IPS-18c (cell line): ENCODE data around the gene CDK5R2.

Experiments
- H3K4me3 ChIP-seq: 2 replicates; pipeline ENCODE4 v1.7.0; 2013; ENCODE audit warnings: low read depth, mild to moderate bottlenecking, low read length, moderate library complexity; ENCODE audit not compliant: insufficient read depth
- H3K9me3 ChIP-seq: one replicate; pipeline ENCODE4 v1.6.1; 2013; ENCODE audit warnings: mild to moderate bottlenecking, low read length, moderate library complexity; ENCODE audit not compliant: control insufficient read depth, insufficient read depth

The CDK5R2 gene

DNA sequence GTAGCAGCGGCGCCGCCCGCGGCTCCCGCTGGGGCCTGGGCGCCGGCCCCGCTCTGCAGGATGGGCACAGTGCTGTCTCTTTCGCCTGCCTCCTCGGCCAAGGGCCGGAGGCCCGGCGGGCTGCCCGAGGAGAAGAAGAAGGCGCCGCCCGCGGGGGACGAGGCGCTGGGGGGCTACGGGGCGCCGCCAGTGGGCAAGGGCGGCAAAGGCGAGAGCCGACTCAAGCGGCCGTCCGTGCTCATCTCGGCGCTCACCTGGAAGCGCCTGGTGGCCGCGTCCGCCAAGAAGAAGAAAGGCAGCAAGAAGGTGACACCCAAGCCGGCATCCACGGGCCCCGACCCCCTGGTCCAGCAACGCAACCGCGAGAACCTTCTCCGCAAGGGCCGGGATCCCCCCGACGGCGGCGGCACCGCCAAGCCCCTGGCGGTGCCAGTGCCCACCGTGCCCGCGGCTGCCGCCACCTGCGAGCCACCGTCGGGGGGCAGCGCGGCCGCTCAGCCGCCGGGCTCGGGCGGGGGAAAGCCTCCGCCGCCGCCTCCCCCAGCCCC lies 369 bp downstream of the CDK5R2 start:
- peak overlapping the region; percentile 50 for H3K4me3 ChIP-seq
- peaks cover 2% of the 10 kb centered on the region for H3K9me3 ChIP-seq

DNA sequence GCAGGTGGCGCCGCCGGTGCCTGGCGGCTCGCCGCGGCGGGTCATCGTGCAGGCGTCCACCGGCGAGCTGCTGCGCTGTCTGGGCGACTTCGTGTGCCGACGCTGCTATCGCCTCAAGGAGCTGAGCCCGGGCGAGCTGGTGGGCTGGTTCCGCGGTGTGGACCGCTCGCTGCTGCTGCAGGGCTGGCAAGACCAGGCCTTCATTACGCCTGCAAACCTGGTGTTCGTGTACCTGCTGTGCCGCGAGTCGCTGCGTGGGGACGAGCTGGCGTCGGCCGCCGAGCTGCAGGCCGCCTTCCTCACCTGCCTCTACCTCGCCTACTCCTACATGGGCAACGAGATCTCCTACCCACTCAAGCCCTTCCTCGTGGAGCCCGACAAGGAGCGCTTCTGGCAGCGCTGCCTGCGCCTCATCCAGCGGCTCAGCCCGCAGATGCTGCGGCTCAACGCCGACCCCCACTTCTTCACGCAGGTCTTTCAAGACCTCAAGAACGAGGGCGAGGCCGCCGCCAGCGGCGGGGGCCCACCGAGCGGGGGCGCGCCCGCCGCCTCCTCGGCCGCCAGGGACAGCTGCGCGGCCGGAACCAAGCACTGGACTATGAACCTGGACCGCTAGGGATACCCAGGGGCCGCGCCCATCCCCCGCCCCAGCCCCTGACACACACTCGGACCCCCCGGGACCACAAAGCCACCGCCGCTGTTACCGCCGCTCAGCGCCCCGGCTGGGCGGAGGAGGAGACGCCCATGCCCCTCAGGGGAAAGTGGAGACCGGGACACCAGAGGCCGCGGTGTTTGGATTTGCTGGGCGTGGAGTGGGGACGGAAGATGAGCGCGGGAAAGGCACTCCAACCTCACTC lies 1.1 kb downstream of the CDK5R2 start:
- Histone ChIP-seq H3K4me3 (peak overlapping the region; percentile 28; the same call in 1 of the 2 replicates), H3K9me3 (peaks cover 2% of the 10 kb centered on the region)

DNA sequence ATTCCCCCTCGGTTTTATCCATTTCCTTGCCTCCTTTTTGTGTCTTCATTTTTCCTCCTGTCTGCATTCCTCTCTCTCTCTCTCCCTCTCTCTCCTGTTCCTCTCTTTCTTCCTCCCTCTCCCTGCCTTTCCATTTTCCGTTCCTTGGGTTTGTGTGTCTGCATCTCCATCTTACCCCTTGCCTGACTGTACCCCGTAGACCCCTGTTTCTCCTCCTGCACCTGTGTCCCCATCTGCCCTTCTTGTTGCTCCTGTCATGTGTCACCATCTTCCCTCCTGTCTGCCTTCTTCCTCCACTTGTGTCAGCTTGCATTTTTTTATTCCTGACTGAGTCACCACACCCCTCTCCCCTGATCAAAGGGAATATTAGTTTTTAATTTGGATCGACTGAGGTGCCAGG lies 1.8 kb downstream of the CDK5R2 start:
- H3K9me3 ChIP-seq, result peaks cover 2% of the 10 kb centered on the region
- peak overlapping the region; percentile 28 for H3K4me3 ChIP-seq

DNA sequence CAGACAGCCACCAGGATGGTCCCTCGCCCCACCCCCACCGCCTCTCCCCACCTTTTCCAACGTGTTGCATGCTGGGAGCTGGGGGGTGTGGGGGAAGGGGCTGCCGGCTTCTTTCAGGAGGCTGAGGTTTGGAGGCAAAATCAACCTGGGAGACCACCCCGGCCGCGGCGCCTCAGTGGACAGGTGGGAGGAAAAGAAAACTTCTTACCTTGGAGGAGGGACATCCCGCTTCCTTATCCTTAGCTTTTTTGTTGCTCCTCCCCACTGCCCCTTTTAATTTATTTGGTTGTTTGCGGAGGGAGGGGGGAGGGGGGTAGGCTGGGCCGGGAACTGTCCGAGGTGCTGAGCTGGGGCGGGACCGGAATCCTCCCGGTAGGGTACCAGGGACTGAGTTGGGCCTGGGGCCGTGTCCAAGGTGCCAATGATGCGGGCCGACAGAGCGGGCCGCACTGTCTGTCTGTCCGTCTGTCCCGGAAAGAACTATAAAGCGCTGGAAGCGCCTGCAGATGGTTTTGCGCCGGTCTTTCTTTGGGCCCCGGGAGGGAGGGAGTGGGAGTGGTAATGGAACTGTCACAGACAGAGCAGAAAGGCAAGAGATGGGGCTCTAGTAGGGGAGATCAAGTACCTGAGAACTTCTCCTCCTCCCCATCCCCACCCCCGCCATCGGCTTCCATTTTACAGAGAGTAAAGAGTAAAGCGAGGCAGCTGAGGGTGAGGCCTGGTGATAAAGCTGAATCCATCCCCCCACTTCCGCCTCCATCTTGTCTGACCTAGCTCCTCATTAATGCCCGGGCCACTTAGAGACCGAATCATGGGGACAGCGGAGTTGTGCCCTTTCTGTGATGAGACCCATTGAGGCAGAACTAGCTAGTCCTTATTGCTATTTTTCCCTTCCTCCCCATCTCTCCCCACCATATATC lies 2.4 kb downstream of the CDK5R2 start:
- H3K4me3 ChIP-seq, result peak overlapping the region; percentile 38

DNA sequence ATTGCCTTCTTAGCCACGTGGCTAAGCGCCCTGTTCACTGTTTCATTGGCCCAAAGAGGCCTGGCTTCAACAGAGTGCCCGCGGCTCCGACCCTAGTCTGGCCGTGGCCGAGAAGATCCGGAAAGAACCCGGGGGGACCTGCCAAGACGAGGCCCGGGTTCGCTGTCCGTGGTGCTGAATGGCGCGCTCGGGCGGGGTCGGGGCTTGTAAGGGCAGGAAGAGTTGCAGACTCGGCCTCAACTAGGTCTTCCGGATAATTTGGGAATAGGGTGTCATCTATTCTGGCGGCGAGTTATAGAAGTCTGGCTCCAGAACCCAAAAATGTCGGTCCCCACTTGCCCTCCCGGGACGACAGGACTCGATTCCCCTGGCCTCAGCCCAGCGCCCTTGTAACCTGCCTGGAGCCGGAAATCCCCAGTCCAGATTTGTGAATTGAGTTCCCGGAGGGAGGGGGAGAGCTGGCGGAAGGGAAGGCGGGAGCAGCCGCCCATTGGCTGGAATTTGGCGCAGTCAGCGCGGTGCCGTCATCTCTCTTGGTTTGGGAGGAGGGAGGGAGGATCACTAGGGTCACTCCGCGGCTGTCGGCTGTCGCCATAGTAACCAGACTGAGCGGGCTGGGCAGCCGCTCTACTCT lies 3.5 kb downstream of the CDK5R2 start:
- Histone ChIP-seq H3K9me3 (peaks cover 2% of the 10 kb centered on the region), H3K4me3 (peak overlapping the region; percentile 70)

More for the DNA sequence above, 2.4 kb downstream of the CDK5R2 start:
- H3K9me3 ChIP-seq, result peaks cover 2% of the 10 kb centered on the region

DNA sequence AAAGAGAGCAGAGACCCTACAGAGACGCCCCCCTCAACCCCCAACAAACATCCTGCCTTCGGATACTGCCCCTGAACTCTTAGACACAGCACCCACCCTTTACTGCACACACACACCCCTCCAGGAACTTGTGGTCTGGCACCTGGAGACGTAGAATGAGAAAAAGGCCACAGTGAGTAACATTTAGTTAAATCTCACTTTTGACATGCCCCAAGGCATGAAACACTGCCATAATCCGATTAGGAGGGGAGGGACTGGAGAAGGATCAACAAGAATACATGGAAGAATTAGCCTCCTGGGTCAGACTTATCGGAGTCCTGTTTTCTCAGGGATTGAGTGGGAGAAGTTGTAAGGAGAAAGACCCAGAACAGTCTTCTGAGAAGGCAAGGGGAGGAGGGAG lies 4.1 kb downstream of the CDK5R2 start:
- H3K9me3 ChIP-seq, result peaks cover under 1% of the 10 kb centered on the region
- H3K4me3 ChIP-seq, result 0 out of 2 replicates have a peak overlapping the region, but pooled peaks have one; percentile 9

DNA sequence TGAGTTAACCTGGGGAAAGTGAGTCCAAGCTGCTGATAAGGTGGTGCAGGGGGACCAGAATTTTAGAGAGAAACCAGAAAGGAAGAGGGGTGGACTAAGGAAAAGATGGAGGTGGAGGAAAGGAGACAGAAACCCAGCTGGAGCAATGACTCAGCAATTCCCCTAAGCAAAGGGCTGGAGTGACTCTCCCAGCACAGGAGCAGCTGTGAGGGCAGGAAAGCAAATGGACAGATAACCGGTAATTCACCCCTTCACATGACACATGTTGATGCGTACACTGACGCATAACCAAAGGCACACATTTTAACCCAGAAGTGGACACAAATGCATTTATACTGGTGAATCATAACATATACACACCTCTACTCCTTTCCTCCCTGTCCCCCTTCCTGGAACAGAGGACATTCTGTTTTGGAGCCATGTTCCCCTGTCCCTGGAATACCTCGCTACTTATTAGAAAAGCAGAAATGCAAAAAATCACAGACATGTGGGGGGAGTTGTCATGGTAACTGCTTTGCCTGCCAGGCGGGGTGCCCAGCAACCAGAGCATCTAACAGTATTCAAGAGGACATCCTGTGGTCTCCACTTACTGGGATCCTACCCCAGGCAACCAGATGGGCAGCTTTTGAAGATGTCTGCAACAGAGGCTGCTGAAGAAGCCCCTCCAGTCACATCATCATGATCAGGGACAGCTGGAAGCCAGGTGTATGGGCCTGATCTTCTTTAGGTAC lies 4.7 kb downstream of the CDK5R2 start:
- Histone ChIP-seq H3K9me3 (no peaks in the 10 kb centered on the region), H3K4me3 (no peak overlapping the region)

DNA sequence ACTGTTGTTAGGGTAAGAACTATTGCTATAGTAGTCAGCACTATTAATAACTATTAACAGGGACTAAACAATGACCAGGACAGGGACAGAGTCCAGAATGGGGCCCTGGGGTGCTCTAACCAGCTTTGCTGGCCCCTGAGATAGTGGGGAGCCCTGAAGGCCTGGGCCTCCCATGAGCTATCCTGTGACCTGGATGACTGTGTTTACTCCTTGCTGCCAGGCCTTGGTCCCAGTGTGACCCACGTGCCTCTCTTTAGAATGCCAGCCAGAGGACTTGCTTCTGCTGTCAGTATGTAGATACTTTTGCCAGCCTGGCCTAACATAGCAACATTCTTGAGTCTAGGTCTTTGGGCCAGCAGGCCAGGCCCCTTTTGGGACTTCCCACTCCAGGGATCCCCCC lies 11.4 kb downstream of the CDK5R2 start:
- H3K9me3 ChIP-seq, result no peaks in the 10 kb centered on the region
- no peak overlapping the region for H3K4me3 ChIP-seq

DNA sequence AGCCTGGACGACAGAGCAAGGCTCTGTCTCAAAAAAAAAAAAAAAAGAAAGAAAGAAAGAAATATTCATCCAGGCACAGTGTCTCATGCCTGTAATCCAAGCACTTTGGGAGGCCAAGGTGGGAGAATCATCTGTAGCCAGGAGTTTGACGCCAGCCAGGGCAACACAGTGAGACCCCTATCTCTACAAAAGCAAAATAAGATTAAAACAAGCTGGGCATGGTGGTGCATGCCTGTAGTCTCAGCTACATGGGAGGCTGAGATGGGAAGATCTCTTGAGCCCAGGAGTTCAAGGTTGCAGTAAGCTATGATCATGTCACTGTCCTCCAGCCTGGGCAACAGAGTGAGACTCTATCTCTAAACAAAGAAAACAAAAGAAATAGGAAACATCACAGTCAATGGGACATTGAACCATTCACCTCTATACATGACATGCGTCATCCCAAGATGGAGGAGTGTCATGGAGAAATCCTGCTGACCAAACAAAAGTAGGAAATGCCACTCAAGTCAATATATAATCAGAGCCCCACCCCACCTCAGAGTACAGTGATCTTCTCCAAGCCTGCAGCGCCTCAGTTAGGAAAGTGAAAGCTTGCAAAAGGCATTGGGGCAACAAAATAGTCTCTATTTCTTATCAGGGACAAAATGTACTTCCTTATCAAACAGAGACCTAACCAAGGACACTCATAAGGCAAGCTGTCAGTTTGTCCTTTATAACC lies 15.8 kb downstream of the CDK5R2 start:
- Histone ChIP-seq H3K9me3 (no peaks in the 10 kb centered on the region), H3K4me3 (no peak overlapping the region)

DNA sequence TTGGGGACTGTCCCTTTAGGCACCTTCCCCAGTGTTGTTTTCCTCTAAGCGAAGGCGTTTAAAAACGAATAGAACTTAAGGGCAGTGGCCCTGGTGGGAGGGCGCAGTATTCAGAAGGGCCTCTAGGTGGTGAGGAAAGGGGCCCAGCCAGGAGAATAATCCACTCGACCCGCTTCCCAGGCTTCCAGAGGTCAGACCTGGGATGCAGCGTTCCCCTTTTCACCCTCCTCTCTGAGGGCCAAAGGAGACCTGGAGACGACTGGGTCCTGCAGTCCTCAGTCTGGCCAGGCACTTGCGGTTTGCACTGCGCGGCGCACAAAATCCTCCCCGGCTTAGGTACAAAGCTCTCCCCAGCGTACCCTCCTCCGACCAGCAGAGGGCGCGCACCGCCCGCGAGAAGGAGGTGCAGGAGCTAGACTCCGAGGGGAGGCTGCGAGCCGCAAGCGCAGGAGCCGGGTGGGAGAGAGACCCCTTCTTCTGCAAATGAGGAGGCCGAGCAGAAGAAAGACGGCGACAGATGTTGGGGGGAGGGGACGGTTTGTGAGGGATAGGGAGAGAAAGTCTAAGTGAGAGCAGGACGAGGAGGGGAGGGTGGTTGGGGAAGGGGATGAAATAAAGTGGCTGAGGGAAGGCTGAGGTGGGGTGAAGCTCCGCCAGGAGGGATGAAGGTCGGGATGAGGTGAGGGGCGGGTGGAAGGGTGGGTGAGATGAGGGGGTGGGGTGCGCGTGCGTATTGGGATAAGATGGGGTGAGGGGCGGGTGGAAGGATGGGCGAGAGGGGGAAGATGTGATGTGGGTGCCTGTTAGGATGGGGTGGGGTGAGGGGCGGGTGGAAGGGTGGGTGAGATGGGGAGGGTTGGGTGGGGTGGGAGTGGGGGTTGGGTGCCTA lies 20.6 kb downstream of the CDK5R2 start:
- Histone ChIP-seq H3K4me3 (peak overlapping the region; percentile 32; the same call in 1 of the 2 replicates), H3K9me3 (peaks cover 3% of the 10 kb centered on the region)

DNA sequence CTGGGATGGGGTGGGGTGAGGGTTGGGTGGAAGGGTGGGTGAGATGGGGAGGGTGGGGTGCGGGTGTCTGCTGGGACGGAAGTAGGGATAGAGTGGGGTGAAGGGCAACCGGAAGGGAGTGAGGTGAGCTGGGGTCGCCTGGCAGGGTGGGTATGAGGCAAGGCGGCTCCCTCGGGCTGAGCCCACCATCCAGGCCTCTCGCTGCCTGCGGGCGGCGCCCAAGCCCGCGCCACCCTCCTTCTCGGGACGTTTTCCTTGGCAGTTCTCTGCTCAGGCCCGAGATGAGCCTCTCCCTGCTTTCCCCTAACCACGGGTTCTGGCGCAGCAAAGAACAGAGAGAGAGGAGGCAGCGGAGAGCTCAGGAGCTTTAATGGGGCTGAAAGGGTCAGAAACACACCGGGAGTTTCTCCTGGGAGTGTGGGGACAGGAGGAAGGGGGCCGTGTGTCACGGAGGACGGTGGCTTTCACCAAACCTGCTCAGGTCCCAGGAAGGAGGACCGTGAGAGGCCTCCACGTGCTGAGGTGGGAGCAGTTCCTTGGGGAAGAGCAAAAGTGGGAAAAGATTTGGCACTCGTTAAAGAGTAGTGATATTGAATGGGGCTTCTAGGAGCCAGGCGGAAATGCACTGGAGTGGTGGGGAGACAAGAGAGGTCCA lies 21.4 kb downstream of the CDK5R2 start:
- peak overlapping the region; percentile 34 for H3K4me3 ChIP-seq

GRCh38 chr2:218981390-218981880 lies 22.0 kb downstream of the CDK5R2 start:
- Histone ChIP-seq H3K9me3 (peaks cover 3% of the 10 kb centered on the region), H3K4me3 (peak overlapping the region; percentile 28; the same call in 1 of the 2 replicates)

More for the DNA sequence above, 21.4 kb downstream of the CDK5R2 start:
- H3K9me3 ChIP-seq, result peaks cover 3% of the 10 kb centered on the region

DNA sequence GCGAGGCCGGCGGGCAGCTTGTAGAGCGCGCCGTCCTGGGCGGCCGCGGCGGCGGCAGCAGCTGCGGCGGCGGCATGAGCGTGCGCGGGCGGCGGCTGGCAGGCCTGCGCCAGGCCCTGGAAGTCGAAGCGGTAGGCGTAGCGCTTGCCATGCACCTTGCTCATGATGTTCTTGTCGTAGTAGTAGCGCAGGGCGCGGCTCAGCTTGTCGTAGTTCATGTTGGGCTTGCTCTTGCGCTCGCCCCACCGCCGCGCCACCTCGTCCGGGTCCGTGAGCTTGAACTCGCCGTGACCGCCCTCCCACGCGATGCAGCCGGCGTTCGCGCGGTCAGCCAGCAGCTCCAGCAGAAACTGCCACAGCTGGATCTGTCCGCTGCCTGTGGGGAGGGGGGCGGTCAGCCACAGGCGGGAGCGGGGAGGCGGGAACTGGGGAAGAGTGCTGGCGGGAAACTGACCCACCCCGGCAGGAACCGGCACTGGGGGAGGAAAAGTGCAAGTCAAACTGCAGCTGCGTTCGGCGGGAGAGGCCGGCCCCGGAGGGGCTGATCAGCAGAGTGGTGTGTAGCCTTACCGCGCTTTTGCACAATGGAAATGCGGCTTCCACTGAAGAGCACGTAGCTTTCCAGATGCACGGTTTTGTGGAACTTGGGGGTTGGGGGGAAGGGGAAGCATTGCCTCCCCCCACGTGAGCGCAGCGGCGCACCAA lies 22.6 kb downstream of the CDK5R2 start:
- Histone ChIP-seq H3K4me3 (peak overlapping the region; percentile 28), H3K9me3 (peaks cover 3% of the 10 kb centered on the region)
